Measurements from ENCODE around the gene IGFBP7. TPM values are rescaled to one million over a fixed set of nuclear protein-coding genes. Genes with fewer than 3 reads are reported as not detected.

Gene IGFBP7
- total and polyA plus RNA-seq, 8 donors, result 71.8 to 972 (median 198) TPM

DNA sequence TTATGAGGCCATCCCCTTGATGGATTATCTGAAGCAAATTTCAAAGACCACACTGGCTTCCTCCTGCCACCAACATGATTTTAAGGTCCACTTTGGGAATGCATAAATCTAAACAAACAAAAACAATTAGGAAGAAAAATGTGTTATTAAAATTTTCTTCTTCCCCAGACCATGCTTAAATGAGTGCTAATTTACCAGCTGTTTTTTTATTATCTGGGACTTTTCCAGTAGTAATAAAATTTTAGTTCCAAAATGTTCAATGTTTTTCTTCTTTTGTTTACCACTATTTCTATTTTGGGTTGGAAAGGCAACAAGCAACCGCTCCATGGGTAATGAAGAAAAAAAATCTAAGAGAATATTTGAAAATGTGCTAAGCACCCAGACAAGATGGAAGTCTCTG, 69.2 kb downstream of the IGFBP7 start:
- TF ChIP-seq, protein P1, sequence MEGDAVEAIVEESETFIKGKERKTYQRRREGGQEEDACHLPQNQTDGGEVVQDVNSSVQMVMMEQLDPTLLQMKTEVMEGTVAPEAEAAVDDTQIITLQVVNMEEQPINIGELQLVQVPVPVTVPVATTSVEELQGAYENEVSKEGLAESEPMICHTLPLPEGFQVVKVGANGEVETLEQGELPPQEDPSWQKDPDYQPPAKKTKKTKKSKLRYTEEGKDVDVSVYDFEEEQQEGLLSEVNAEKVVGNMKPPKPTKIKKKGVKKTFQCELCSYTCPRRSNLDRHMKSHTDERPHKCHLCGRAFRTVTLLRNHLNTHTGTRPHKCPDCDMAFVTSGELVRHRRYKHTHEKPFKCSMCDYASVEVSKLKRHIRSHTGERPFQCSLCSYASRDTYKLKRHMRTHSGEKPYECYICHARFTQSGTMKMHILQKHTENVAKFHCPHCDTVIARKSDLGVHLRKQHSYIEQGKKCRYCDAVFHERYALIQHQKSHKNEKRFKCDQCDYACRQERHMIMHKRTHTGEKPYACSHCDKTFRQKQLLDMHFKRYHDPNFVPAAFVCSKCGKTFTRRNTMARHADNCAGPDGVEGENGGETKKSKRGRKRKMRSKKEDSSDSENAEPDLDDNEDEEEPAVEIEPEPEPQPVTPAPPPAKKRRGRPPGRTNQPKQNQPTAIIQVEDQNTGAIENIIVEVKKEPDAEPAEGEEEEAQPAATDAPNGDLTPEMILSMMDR (IDR thresholded peaks at IDR 0.05), result no peak
- TF ChIP-seq EP300 (IDR thresholded peaks at IDR 0.05) (no peak), POLR2A (IDR thresholded peaks at IDR 0.05) (no peak), POLR2AphosphoS5 (IDR thresholded peaks at IDR 0.05) (no peak)
- Histone ChIP-seq H3K9me3 (no peaks in the 10 kb centered on the region), H3K4me1 (peaks cover 0 to 40% (median 24%) of the 10 kb centered on the region in 4 donors), H3K4me3 (no peak overlapping the region), H3K36me3 (peaks cover 0 to 12% (median 4%) of the 10 kb centered on the region in 4 donors), H3K27me3 (no peaks in the 10 kb centered on the region), H3K27ac (no peak overlapping the region)
- DNase-seq, result no peak
- intact Hi-C loops (cut with DNase I; ENCODE audit: low total_unique reads), result no loop called here
- 54 to 78% (median 76%) methylated on average over 1 of the region's 1 CpG for WGBS, 5 donors

DNA sequence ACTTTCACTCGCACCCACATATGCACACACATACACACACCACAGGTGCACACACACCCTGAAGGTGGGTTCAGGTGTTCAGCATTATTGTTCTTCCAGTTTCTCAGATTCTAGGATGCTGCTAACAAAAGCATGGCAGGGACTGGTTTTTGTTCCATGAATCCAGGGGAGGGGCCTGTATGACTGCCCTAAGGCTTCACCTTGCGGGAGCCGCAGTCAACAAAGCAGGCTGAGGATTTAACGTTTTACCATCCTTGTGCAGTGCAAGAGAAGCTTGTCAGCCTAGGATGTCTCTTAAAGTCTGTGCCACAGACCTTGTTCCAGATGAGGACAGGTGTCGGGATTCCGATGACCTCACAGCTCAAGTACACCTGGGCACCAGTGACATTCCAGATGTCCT, 69.7 kb downstream of the IGFBP7 start:
- Histone ChIP-seq H3K36me3 (peaks cover 0 to 12% (median 4%) of the 10 kb centered on the region in 4 donors), H3K4me3 (no peak overlapping the region), H3K27me3 (no peaks in the 10 kb centered on the region), H3K4me1 (peaks cover 0 to 40% (median 24%) of the 10 kb centered on the region in 4 donors), H3K9me3 (no peaks in the 10 kb centered on the region), H3K27ac (peak overlapping the region in 1 of 5 donors; percentile 22)
- intact Hi-C loops (cut with DNase I; ENCODE audit: low total_unique reads), result no loop called here
- 57 to 88% (median 67%) methylated on average over 6 of the region's 6 CpGs for WGBS, 5 donors
- TF ChIP-seq EP300 (IDR thresholded peaks at IDR 0.05) (no peak), POLR2AphosphoS5 (IDR thresholded peaks at IDR 0.05) (no peak), POLR2A (IDR thresholded peaks at IDR 0.05) (no peak)
- TF ChIP-seq, protein P1 (IDR thresholded peaks at IDR 0.05), result no peak
- no peak for DNase-seq

DNA sequence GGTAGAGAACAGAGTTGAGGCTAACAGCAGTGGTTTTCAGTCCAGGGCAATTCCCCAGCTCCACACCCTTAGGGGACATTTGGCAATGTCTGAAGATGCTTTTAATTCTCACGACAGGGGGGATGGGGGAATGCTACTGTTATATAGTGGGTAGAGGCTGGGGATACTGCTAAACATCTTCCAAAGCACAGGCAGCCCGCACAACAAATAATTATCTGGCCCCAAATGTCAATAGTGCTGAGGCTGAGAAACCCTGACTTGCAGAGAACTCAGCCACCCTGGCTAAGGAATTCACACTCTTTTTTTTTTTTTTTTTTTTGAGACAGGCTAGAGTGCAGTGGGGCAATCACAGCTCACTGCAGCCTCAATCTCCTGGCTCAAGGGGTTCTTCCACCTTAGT, 70.8 kb downstream of the IGFBP7 start:
- intact Hi-C loops (cut with DNase I; ENCODE audit: low total_unique reads), result no loop called here
- TF ChIP-seq EP300 (IDR thresholded peaks at IDR 0.05) (no peak), POLR2A (IDR thresholded peaks at IDR 0.05) (no peak), POLR2AphosphoS5 (IDR thresholded peaks at IDR 0.05) (no peak)
- TF ChIP-seq, protein P1 (IDR thresholded peaks at IDR 0.05), result no peak
- Histone ChIP-seq H3K36me3 (peaks cover 0 to 12% (median 4%) of the 10 kb centered on the region in 4 donors), H3K27me3 (no peaks in the 10 kb centered on the region), H3K4me1 (peaks cover 0 to 36% (median 17%) of the 10 kb centered on the region in 4 donors), H3K4me3 (no peak overlapping the region), H3K27ac (peak overlapping the region in 1 of 5 donors; percentile 22), H3K9me3 (no peaks in the 10 kb centered on the region)
- WGBS, 5 donors, result 46 to 77% (median 55%) methylated on average over 2 of the region's 2 CpGs
- no peak for DNase-seq

DNA sequence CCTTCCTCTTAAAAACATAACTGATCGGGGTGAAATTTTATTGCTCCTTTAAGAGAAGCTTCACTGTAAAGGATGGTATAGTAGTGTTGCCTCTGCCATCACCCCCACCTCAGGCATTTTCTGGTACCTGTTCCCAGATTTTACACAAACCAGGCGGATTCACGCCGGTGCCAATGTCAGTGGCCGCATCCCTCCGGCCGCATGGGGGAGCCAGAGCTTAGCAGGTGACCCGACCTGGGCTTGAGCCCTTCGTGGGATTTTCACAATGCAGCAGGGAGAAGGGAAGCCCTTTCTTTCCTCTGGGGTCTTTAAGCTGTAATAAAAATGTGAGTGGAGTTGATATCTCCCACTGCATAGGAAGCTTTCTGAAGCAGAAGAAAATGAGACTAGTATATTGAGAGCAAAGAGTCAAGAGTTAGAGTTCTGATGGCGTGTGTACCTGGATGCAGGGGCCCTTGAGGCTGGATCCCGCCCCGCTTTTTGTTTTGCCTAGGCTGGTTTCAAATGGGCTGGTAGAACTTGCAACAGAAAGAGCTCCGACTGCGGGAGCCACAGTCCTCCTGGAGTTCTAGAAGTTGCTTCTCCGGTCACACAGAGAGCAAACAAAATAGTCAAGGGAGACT, 72.1 kb downstream of the IGFBP7 start:
- H3K27me3 ChIP-seq, result no peaks in the 10 kb centered on the region
- intact Hi-C loops (cut with DNase I; ENCODE audit: low total_unique reads), result no loop called here
- TF ChIP-seq POLR2AphosphoS5 (IDR thresholded peaks at IDR 0.05) (peak in 1 of 3 donors; percentile 41), EP300 (IDR thresholded peaks at IDR 0.05) (no peak), POLR2A (IDR thresholded peaks at IDR 0.05) (no peak)
- TF ChIP-seq, protein P1 (IDR thresholded peaks at IDR 0.05), result peak in 5 of 7 experiments; percentile 53 to 74 (median 71)
- H3K36me3 ChIP-seq, result peaks cover 0 to 20% (median 7%) of the 10 kb centered on the region in 4 donors
- 24 to 41% (median 36%) methylated on average over 15 of the region's 15 CpGs for WGBS, 5 donors
- peak overlapping the region in 1 of 5 donors; percentile 13 for H3K27ac ChIP-seq
- DNase-seq, result peak; percentile 67 to 83
- H3K4me1 ChIP-seq, result peaks cover 0 to 23% (median 7%) of the 10 kb centered on the region in 4 donors
- H3K4me3 ChIP-seq, result peak overlapping the region in 2 of 4 donors; percentile 10 to 13
- H3K9me3 ChIP-seq, result no peaks in the 10 kb centered on the region
